Large intestine (tissue), 3 donors: Measurements from ENCODE around the gene DMAC2L. TPM values are rescaled to one million over a fixed set of nuclear protein-coding genes. Genes with fewer than 3 reads are reported as not detected.
A peak's percentile ranks its signal among the peaks of the same experiment; 100 is the strongest.
"Not testable (repeated sequence)": the region's sequence is repeated elsewhere in the genome, so short reads cannot be mapped to it uniquely, and the experiment has no call there.

Source experiments
- DNase-seq, 2 donors: peaks; one replicate each; pipeline versions ENCODE4 v3.0.0 to v3.0.0-alpha.2; 2013
- H3K27ac ChIP-seq: one replicate; pipeline ENCODE4 v1.5.1; 2013; ENCODE audit warnings: low read length
- H3K27me3 ChIP-seq: 2 replicates; pipeline ENCODE4 v1.6.1; 2013; ENCODE audit warnings: low read length; ENCODE audit not compliant: control insufficient read depth, insufficient read depth
- H3K36me3 ChIP-seq: 2 replicates; pipeline ENCODE4 v1.6.1; 2013; ENCODE audit warnings: low read length; ENCODE audit not compliant: control insufficient read depth, insufficient read depth
- H3K4me1 ChIP-seq: one replicate; pipeline ENCODE4 v1.6.1; 2013; ENCODE audit warnings: low read length; ENCODE audit not compliant: control insufficient read depth, insufficient read depth
- H3K4me3 ChIP-seq: one replicate; pipeline ENCODE4 v1.5.1; 2013; ENCODE audit warnings: low read length
- H3K9me3 ChIP-seq: one replicate; pipeline ENCODE4 v1.6.1; 2013; ENCODE audit warnings: mild to moderate bottlenecking, low read depth, low read length, moderate library complexity; ENCODE audit not compliant: control insufficient read depth
- WGBS: methylation state at CpG from one replicate; pipeline ENCODE4 v1.1.5; 2013; ENCODE audit warnings: low lambda C conversion rate; ENCODE audit not compliant: insufficient coverage; 5-methylcytosine and 5-hydroxymethylcytosine counted together
- polyA plus RNA-seq: library from polyadenylated mRNA; unstranded; fragments of 120-200 nt; gene quantifications from one replicate; pipeline ENCODE4 v1.2.1, GENCODE V29; 2013

Gene DMAC2L
- polyA plus RNA-seq, 1 donor: 17.7 TPM

- Histone ChIP-seq H3K27ac (peak overlapping the region; percentile 52), H3K36me3 (no peaks in the 10 kb centered on the region), H3K4me1 (peaks cover 22% of the 10 kb centered on the region), H3K9me3 (no peaks in the 10 kb centered on the region), H3K4me3 (no peak overlapping the region), H3K27me3 (no peaks in the 10 kb centered on the region)
- WGBS: no CpG with 5 or more reads among the region's 14 CpGs
- no peak for DNase-seq
These were observed 50.9 kb downstream of the DMAC2L start for GRCh38 chr14:50362764-50363713.

DNA sequence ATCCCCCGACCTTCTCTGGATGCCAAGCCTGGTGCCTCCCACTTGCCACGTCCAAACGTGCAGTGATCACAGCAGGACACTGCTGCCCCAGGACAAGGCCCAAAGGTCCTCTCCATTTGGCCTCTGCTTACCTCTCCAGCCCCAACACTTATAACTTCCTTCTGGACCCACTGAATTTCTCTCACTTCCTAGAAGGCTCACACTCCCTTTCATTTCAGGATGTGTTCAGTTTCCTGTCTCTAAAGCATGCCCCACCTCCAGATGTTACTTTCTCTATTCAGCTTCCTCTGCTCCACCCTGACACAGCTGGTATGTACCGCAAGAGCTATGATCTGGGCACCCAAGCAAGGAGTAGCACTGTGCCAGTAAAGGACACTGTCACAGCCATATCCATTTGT lies 51.6 kb downstream of the DMAC2L start:
- H3K9me3 ChIP-seq: no peaks in the 10 kb centered on the region
- no CpG with 5 or more reads among the region's 4 CpGs for WGBS
- H3K36me3 ChIP-seq: no peaks in the 10 kb centered on the region
- DNase-seq: peak in 1 of 2 donors; percentile 48
- no peak overlapping the region for H3K4me3 ChIP-seq
- H3K4me1 ChIP-seq: peaks cover 22% of the 10 kb centered on the region
- no peaks in the 10 kb centered on the region for H3K27me3 ChIP-seq
- H3K27ac ChIP-seq: peak overlapping the region; percentile 52

DNA sequence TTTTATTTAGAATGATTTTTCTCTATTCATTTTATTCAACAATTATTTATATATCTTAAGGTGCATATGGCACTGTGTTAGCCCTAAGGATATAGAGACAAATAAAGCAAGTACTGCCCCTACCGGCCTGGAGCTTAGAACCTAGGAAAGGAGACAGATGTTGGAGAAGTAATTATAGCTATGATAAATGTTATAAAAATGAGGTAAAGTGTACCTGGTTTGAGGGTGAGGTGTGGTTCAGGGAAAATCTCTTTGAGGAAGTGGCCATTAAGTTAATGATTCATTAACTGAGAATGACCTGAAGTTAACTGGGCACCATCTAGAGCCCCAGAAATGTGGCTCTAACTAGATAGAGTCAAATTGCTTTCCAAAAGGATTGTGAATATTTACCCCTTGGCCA lies 52.7 kb downstream of the DMAC2L start:
- peak; percentile 48 to 83 for DNase-seq
- whole genome bisulfite sequencing: 30% methylated on average over 1 of the region's 1 CpG
- Histone ChIP-seq H3K4me1 (peaks cover 22% of the 10 kb centered on the region), H3K4me3 (no peak overlapping the region), H3K27ac (peak overlapping the region; percentile 10), H3K36me3 (no peaks in the 10 kb centered on the region), H3K27me3 (no peaks in the 10 kb centered on the region), H3K9me3 (no peaks in the 10 kb centered on the region)

GRCh38 chr14:50365572-50365971 lies 53.4 kb downstream of the DMAC2L start:
- H3K9me3 ChIP-seq, H3K27me3 ChIP-seq, H3K36me3 ChIP-seq, H3K4me3 ChIP-seq, DNase-seq: not testable (repeated sequence)
- peaks cover 22% of the 10 kb centered on the region for H3K4me1 ChIP-seq
- no CpG with 5 or more reads among the region's 7 CpGs for WGBS
- H3K27ac ChIP-seq: peak overlapping the region; percentile 1

- no peak overlapping the region for H3K27ac ChIP-seq
- H3K4me1 ChIP-seq: peaks cover 22% of the 10 kb centered on the region
- H3K36me3 ChIP-seq: no peaks in the 10 kb centered on the region
- H3K27me3 ChIP-seq: no peaks in the 10 kb centered on the region
- H3K9me3 ChIP-seq: peaks cover 2% of the 10 kb centered on the region
- no CpG with 5 or more reads among the region's 3 CpGs for WGBS
- no peak overlapping the region for H3K4me3 ChIP-seq
- no peak for DNase-seq
These were observed 54.0 kb downstream of the DMAC2L start for GRCh38 chr14:50366115-50366514.

DNA sequence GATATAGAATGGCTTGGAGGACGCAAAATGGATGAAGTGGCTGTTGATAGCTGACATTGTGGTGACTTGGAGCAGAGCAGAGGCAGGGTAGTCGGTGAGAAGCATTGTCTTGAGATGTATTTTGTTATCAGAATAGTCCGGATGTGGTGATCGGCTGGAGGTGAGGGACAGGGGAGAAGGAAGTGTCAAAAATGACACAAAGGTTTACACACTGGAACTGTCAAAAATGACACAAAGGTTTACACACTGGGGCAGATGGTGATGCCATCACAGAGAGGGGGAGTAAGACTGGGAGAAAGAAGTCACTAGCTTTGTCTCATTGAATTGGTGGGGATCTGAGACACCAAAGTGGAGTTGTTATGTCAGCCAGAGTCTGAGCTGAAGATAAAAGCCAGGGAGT lies 54.5 kb downstream of the DMAC2L start:
- Histone ChIP-seq H3K4me1 (peaks cover 22% of the 10 kb centered on the region), H3K9me3 (peaks cover 5% of the 10 kb centered on the region), H3K36me3 (no peaks in the 10 kb centered on the region), H3K4me3 (no peak overlapping the region), H3K27ac (no peak overlapping the region), H3K27me3 (no peaks in the 10 kb centered on the region)
- 100% methylated on average over 3 of the region's 4 CpGs for WGBS
- no peak for DNase-seq

- no peaks in the 10 kb centered on the region for H3K4me1 ChIP-seq
- no peak overlapping the region for H3K4me3 ChIP-seq
- WGBS: no CpG with 5 or more reads among the region's 4 CpGs
- no peak for DNase-seq
- no peak overlapping the region for H3K27ac ChIP-seq
- no peaks in the 10 kb centered on the region for H3K27me3 ChIP-seq
- no peaks in the 10 kb centered on the region for H3K36me3 ChIP-seq
- peaks cover 5% of the 10 kb centered on the region for H3K9me3 ChIP-seq
These were observed 59.4 kb downstream of the DMAC2L start for GRCh38 chr14:50371546-50371945.

DNA sequence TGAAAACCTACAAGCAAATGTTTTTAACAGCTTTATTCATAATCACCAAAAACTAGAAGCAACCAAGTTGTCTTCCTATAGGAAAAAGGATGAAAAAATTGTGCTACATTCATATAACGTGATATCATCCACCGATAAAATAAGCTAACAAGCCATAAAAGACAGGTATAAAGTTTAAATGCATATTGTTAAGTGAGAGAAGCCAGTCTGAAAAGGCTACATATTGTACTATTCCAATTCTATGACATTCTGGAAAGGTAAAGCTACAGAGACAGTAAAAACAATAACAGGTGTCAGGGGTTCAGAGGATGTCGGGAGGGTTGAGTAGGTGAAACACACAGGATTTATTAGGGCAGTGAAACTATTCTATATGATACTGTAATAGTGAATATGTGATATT lies 61.8 kb downstream of the DMAC2L start:
- no peaks in the 10 kb centered on the region for H3K27me3 ChIP-seq
- no peaks in the 10 kb centered on the region for H3K4me1 ChIP-seq
- no peak overlapping the region for H3K27ac ChIP-seq
- peaks cover 5% of the 10 kb centered on the region for H3K9me3 ChIP-seq
- no peak for DNase-seq
- no peak overlapping the region for H3K4me3 ChIP-seq
- 80% methylated on average over 1 of the region's 3 CpGs for WGBS
- peaks cover under 1% of the 10 kb centered on the region for H3K36me3 ChIP-seq

GRCh38 chr14:50375760-50376159 lies 63.6 kb downstream of the DMAC2L start:
- Histone ChIP-seq H3K4me1 (no peaks in the 10 kb centered on the region), H3K27me3 (no peaks in the 10 kb centered on the region), H3K36me3 (peaks cover 2% of the 10 kb centered on the region), H3K9me3 (peaks cover 2% of the 10 kb centered on the region), H3K27ac (no peak overlapping the region), H3K4me3 (no peak overlapping the region)
- DNase-seq: no peak
- no CpG with 5 or more reads among the region's 5 CpGs for WGBS
